PC-3 (cell line): ENCODE results near the gene KRTAP9-7. TPM values are rescaled to one million over a fixed set of nuclear protein-coding genes. Genes with fewer than 3 reads are reported as not detected.

Experiments used
- ATAC-seq: fragments of 200-7000 bp; cut with Tn5 transposase; 2 replicates; pipeline ENCODE4 v1.9.1; 2020; ENCODE audit warnings: mild to moderate bottlenecking, moderate library complexity
- BruUV-seq: library from RNA; stranded (reverse); fragments of 400-500 nt; replicated peaks from 2 replicates; lab custom pipeline; 2021; lab: Mats Ljungman, UMichigan
- CTCF ChIA-PET: fragments of 300-600 bp; sonication (Branson Sonifier 250); formaldehyde crosslinking; loops from one replicate; lab custom pipeline; 2022; ENCODE audit warnings: antibody characterized with exemption; lab: Charles Lee
- POLR2A ChIA-PET: fragments of 300-600 bp; sonication (Branson Sonifier 250); formaldehyde crosslinking; loops from one replicate; lab custom pipeline; 2022; ENCODE audit warnings: antibody characterized with exemption; ENCODE audit not compliant: unreplicated experiment; lab: Charles Lee
- DNase-seq: peaks from one replicate; pipeline ENCODE4 v3.0.0-alpha.2; 2015
- H2AFZ ChIP-seq: fragments of 300-600 bp; sonication (generic); 2 replicates; pipeline ENCODE4 v1.6.0; 2016; ENCODE audit warnings: antibody characterized with exemption, low read length
- H3F3A ChIP-seq: fragments of 300-600 bp; sonication (generic); one replicate; pipeline ENCODE4 v1.6.0; 2017; ENCODE audit warnings: antibody characterized with exemption, low read length, control low read depth, mild to moderate bottlenecking; ENCODE audit not compliant: unreplicated experiment
- H3K27ac ChIP-seq: fragments of 300-600 bp; sonication (generic); 2 replicates; pipeline ENCODE4 v1.5.1; 2016; ENCODE audit warnings: mild to moderate bottlenecking, low read length
- H3K27me3 ChIP-seq: fragments of 300-600 bp; sonication (generic); 2 replicates; pipeline ENCODE4 v1.6.1; 2016; ENCODE audit warnings: low read length, mixed read lengths
- H3K36me3 ChIP-seq: fragments of 300-600 bp; sonication (generic); 2 replicates; pipeline ENCODE4 v1.6.1; 2016; ENCODE audit warnings: low read depth, mixed run types, low read length, mixed read lengths
- H3K4me1 ChIP-seq: fragments of 300-600 bp; sonication (generic); 2 replicates; pipeline ENCODE4 v1.5.1; 2016; ENCODE audit warnings: low read length; ENCODE audit not compliant: insufficient read depth
- H3K4me2 ChIP-seq: fragments of 300-600 bp; sonication (generic); 2 replicates; pipeline ENCODE4 v1.6.0; 2016; ENCODE audit warnings: low read length
- H3K4me3 ChIP-seq: fragments of 300-600 bp; sonication (generic); 2 replicates; pipeline ENCODE4 v1.5.1; 2016; ENCODE audit warnings: mild to moderate bottlenecking, low read length, mixed read lengths
- H3K79me2 ChIP-seq: fragments of 300-600 bp; sonication (generic); 2 replicates; pipeline ENCODE4 v1.6.1; 2017; ENCODE audit warnings: low read length, mixed read lengths
- H3K9ac ChIP-seq: fragments of 300-600 bp; sonication (generic); 2 replicates; pipeline ENCODE4 v1.6.0; 2016; ENCODE audit warnings: mild to moderate bottlenecking, low read length
- H3K9me2 ChIP-seq: fragments of 300-600 bp; sonication (generic); replicated peaks from 2 replicates; pipeline ENCODE4 v1.6.1; 2016; ENCODE audit warnings: mixed run types, low read length, mixed read lengths
- H3K9me3 ChIP-seq: fragments of 300-600 bp; sonication (generic); 2 replicates; pipeline ENCODE4 v1.6.1; 2016; ENCODE audit warnings: low read length, mixed read lengths
- H4K20me1 ChIP-seq: fragments of 300-600 bp; sonication (generic); 2 replicates; pipeline ENCODE4 v1.6.1; 2016; ENCODE audit warnings: low read length, mixed read lengths
- EZH2 ChIP-seq: fragments of 300-600 bp; sonication (generic); IDR thresholded peaks from one replicate; pipeline ENCODE4 v1.6.1; 2017; ENCODE audit warnings: antibody characterized with exemption, mild to moderate bottlenecking, low read length; ENCODE audit not compliant: unreplicated experiment
- EZH2phosphoT487 ChIP-seq: fragments of 300-600 bp; sonication (generic); IDR thresholded peaks from 2 replicates; pipeline ENCODE4 v1.6.1; 2018; ENCODE audit warnings: mild to moderate bottlenecking, antibody characterized with exemption, low read length, borderline replicate concordance
- intact Hi-C: fragments of 100-400 bp; cut with micrococcal nuclease; formaldehyde crosslinking; loops from 2 replicates; pipeline ENCODE4 v1.9.0; 2023
- total RNA-seq: library from RNA; depleted of rRNA; stranded (reverse); fragments of >200 nt; gene quantifications from 2 replicates; pipeline ENCODE4 v1.2.3, GENCODE V29; 2014
- TF ChIP-seq, protein P1 (sequence below): fragments of 300-600 bp; sonication (generic); conservative IDR thresholded peaks from 2 replicates; pipeline ENCODE4 v1.5.1; 2017; ENCODE audit warnings: antibody characterized with exemption, low read depth, mild to moderate bottlenecking, low read length

Gene KRTAP9-7
- total RNA-seq, 1 experiment from 2014 or later, result not detected

DNA sequence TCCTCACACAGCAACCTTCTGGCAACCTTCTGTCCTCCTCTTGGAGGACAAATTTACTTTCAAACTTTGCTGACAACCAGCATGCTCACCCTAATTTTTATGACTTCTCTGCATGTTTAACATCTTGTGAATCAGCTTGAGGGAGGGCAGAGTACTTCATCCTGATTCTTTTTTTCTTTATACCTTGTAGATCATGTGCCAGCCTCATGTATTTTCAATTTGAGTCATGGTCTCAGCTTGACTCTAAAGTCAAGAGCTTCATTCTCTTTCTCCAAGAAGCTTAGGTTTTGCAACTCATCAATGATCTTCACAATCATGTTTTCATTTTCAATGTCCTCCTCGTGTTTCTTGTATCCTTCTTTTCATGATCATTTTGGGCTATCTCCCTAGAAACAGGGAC lies 3.6 kb upstream of the KRTAP9-7 start:
- Histone ChIP-seq H3K9me2 (no peaks in the 10 kb centered on the region), H3K4me2 (no peak overlapping the region), H3F3A (no peaks in the 10 kb centered on the region), H4K20me1 (no peaks in the 10 kb centered on the region), H3K27ac (no peak overlapping the region), H3K9ac (no peak overlapping the region), H3K27me3 (no peaks in the 10 kb centered on the region), H2AFZ (no peak overlapping the region), H3K36me3 (no peaks in the 10 kb centered on the region), H3K4me1 (no peaks in the 10 kb centered on the region), H3K9me3 (no peaks in the 10 kb centered on the region), H3K4me3 (no peak overlapping the region), H3K79me2 (no peaks in the 10 kb centered on the region)
- no TSS peak for BruUV-seq
- TF ChIP-seq EZH2phosphoT487 (no peak), EZH2 (no peak)
- TF ChIP-seq, protein P1, sequence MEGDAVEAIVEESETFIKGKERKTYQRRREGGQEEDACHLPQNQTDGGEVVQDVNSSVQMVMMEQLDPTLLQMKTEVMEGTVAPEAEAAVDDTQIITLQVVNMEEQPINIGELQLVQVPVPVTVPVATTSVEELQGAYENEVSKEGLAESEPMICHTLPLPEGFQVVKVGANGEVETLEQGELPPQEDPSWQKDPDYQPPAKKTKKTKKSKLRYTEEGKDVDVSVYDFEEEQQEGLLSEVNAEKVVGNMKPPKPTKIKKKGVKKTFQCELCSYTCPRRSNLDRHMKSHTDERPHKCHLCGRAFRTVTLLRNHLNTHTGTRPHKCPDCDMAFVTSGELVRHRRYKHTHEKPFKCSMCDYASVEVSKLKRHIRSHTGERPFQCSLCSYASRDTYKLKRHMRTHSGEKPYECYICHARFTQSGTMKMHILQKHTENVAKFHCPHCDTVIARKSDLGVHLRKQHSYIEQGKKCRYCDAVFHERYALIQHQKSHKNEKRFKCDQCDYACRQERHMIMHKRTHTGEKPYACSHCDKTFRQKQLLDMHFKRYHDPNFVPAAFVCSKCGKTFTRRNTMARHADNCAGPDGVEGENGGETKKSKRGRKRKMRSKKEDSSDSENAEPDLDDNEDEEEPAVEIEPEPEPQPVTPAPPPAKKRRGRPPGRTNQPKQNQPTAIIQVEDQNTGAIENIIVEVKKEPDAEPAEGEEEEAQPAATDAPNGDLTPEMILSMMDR, result no peak
- DNase-seq (no peak), ATAC-seq (no peak)
- intact Hi-C loops, result no loop called here
- ChIA-PET POLR2A (no interaction called here), CTCF (no interaction called here)

DNA sequence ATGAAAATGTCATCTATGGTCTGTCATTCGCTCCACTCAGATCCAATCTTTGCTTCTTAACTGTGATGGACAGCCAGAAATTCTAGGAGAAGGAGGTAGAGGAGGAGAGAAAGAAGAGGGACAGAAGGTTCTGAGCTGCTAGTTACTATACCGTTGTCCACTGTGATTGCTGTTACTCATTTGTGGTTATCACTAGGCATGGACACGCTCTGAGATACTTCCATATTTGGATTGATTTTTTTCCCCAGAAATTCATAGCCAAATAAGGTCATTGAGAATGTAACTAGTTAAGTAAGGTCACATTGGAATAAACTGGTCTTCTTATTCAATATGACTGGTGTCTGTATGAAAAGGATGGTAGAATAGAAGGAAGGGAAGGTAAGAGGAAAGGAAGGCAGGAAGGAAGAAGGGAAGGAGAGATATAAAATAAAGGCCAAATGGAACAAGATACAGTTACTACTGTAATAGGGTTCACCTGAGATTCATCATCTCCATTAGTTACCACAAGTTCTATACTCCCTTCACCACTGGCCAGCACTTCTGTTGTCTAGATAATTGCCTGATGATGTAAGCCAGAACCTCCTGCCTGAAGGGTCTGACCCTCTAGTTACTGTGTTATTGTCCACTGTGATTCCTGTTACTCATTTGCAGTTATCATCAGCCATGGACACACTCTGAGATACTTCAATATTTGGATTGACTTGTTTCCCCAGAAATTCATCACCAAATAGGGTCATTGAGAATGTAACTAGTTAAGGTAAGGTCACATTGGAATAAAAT lies 2.9 kb downstream of the KRTAP9-7 start:
- Histone ChIP-seq H3K9me3 (no peaks in the 10 kb centered on the region), H3K4me1 (no peaks in the 10 kb centered on the region), H2AFZ (no peak overlapping the region), H3K27ac (no peak overlapping the region), H3K9ac (no peak overlapping the region), H3K9me2 (no peaks in the 10 kb centered on the region), H3K79me2 (no peaks in the 10 kb centered on the region), H3K36me3 (no peaks in the 10 kb centered on the region), H3K4me2 (no peak overlapping the region), H3K27me3 (no peaks in the 10 kb centered on the region), H3K4me3 (no peak overlapping the region), H4K20me1 (no peaks in the 10 kb centered on the region), H3F3A (no peaks in the 10 kb centered on the region)
- ChIA-PET CTCF (no interaction called here), POLR2A (no interaction called here)
- ATAC-seq, result no peak
- intact Hi-C loops, result no loop called here
- BruUV-seq, result no TSS peak
- no peak for DNase-seq
- TF ChIP-seq EZH2phosphoT487 (no peak), EZH2 (no peak)
- TF ChIP-seq, protein P1, result no peak

DNA sequence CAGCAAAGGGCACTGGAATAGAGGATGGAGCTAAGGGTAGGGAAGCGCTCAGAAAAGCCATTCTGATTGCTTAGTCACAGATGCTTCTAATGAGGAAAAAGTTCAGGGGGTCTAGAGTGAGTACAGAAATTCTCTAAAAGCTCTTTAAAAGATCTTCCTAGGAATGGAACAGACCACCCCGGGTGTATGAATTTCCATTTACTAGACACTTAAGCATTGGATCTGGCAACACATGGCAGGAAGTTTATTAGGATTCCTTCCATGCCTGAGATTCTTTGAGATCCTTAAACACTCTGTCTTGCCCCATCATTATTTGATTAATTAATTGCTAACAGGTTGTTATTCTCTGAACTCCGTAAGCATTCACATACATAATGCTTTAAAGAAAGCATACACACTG lies 8.5 kb downstream of the KRTAP9-7 start:
- TF ChIP-seq, protein P1, result no peak
- TF ChIP-seq EZH2 (no peak), EZH2phosphoT487 (no peak)
- Histone ChIP-seq H3K9ac (no peak overlapping the region), H3K4me2 (no peak overlapping the region), H3K4me3 (no peak overlapping the region), H3K9me3 (no peaks in the 10 kb centered on the region), H3K9me2 (no peaks in the 10 kb centered on the region), H3K79me2 (no peaks in the 10 kb centered on the region), H3K27ac (no peak overlapping the region), H3K27me3 (no peaks in the 10 kb centered on the region), H3F3A (no peaks in the 10 kb centered on the region), H2AFZ (no peak overlapping the region), H3K36me3 (no peaks in the 10 kb centered on the region), H4K20me1 (no peaks in the 10 kb centered on the region), H3K4me1 (no peaks in the 10 kb centered on the region)
- DNase-seq (no peak), ATAC-seq (no peak)
- BruUV-seq, result no TSS peak
- intact Hi-C loops, result no loop called here
- ChIA-PET CTCF (no interaction called here), POLR2A (no interaction called here)
